ENCODE results near the gene BNC2. TPM values are rescaled to one million over a fixed set of nuclear protein-coding genes. Genes with fewer than 3 reads are reported as not detected.

Gene BNC2
- polyA plus RNA-seq, 1 donor = 8.9 TPM

DNA sequence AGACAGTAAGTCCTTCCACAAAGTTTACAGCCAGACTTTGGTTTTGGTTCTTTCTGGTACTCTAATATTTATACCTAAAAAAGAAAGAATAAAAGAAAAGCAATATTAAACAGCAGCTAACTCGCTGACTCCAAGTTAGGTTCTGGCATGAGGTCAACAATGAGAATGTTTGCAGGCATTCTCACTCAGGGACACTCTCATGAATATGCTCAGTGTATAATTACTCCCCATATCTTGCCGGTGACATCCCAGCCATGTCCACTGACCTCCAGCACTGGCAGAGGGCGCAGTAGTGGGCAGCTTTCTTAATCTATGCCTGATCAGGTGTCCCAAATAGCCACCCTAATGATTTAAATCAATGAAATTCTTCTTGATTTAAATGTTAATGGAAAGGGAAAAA lies 151.5 kb downstream of the BNC2 start:
- WGBS (ENCODE audit: insufficient coverage, low lambda C conversion rate) = no CpG with 5 or more reads among the region's 3 CpGs
- no peaks in the 10 kb centered on the region for H3K4me1 ChIP-seq (ENCODE audit: control insufficient read depth, insufficient read depth, low read length)
- no peaks in the 10 kb centered on the region for H3K36me3 ChIP-seq (ENCODE audit: control insufficient read depth, insufficient read depth, low read length)
- no peaks in the 10 kb centered on the region for H3K9me3 ChIP-seq (ENCODE audit: control insufficient read depth, low read depth, low read length)
- H3K27ac ChIP-seq (ENCODE audit: low read length) = no peak overlapping the region
- DNase-seq = no peak
- no peaks in the 10 kb centered on the region for H3K27me3 ChIP-seq (ENCODE audit: control insufficient read depth, insufficient read depth, low read length)
- no peak overlapping the region for H3K4me3 ChIP-seq (ENCODE audit: low read length)

DNA sequence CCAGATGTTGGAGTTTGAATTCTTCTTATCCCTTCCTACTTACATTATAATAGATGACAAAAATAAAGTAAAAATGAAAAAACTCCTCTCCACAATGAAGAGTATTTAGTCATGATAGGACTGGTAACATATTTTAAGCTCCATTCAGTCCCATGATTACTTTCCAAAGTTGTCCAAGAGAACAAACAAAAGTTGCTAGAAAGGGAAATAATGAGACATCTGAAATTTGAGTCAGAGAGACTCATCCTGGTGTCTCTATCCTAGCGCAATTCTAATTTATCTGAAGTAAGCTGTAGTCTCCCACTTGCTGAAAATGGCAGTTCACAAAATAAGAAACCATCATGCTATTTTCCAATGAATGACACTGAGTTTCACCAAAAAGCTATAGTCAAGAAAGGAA lies 152.2 kb downstream of the BNC2 start:
- Histone ChIP-seq H3K4me3 (ENCODE audit: low read length) (no peak overlapping the region), H3K9me3 (ENCODE audit: control insufficient read depth, low read depth, low read length) (no peaks in the 10 kb centered on the region), H3K4me1 (ENCODE audit: control insufficient read depth, insufficient read depth, low read length) (no peaks in the 10 kb centered on the region), H3K27me3 (ENCODE audit: control insufficient read depth, insufficient read depth, low read length) (no peaks in the 10 kb centered on the region), H3K36me3 (ENCODE audit: control insufficient read depth, insufficient read depth, low read length) (no peaks in the 10 kb centered on the region), H3K27ac (ENCODE audit: low read length) (no peak overlapping the region)
- no peak for DNase-seq
- WGBS (ENCODE audit: insufficient coverage, low lambda C conversion rate) = no CpG with 5 or more reads among the region's 1 CpG

DNA sequence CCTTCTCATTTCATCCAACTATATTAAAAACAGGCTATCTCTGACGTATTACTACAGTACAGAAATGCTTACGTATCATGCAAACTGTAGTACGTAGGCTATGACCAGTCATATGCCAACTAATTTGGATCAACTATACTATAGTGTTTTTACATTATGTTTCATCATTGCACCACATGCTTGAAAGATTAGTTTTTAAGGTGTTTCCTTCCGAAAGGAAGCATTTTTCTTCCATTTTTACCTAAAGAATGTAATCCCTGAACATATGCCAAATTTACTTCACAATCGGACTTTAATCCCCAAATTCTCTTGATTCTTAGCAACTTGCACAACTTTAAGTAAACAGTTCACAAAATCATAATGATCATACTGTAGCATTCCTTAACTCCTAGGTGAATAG lies 153.9 kb downstream of the BNC2 start:
- 82% methylated on average over 2 of the region's 5 CpGs for WGBS (ENCODE audit: insufficient coverage, low lambda C conversion rate)
- DNase-seq = no peak

DNA sequence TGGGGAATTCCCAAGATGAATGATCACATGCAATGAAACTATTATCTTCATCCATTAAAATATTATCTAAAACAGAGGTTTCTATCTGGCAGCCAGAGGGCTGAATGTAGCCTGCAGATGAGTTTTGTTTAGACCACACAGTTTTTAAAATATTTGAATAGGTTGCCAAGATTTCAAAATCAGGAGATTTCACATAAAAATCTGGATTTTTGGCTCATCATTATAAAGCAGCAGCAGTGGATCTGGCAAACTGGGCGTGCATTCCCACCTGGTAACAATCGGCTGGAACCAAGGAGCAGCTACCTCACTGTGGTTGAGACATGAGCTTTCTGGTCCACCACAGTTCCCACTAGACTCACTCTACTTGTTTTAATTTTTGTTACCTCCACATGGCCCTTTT lies 155.1 kb downstream of the BNC2 start:
- no peak overlapping the region for H3K27ac ChIP-seq (ENCODE audit: low read length)
- no peak for DNase-seq
- no peaks in the 10 kb centered on the region for H3K27me3 ChIP-seq (ENCODE audit: control insufficient read depth, insufficient read depth, low read length)
- no peaks in the 10 kb centered on the region for H3K36me3 ChIP-seq (ENCODE audit: control insufficient read depth, insufficient read depth, low read length)
- H3K9me3 ChIP-seq (ENCODE audit: control insufficient read depth, low read depth, low read length) = no peaks in the 10 kb centered on the region
- no peaks in the 10 kb centered on the region for H3K4me1 ChIP-seq (ENCODE audit: control insufficient read depth, insufficient read depth, low read length)
- no peak overlapping the region for H3K4me3 ChIP-seq (ENCODE audit: low read length)
- no CpG with 5 or more reads among the region's 2 CpGs for WGBS (ENCODE audit: insufficient coverage, low lambda C conversion rate)

More for the DNA sequence above, 153.9 kb downstream of the BNC2 start:
- no peak overlapping the region for H3K4me3 ChIP-seq (ENCODE audit: low read length)
- no peaks in the 10 kb centered on the region for H3K4me1 ChIP-seq (ENCODE audit: control insufficient read depth, insufficient read depth, low read length)
- no peak overlapping the region for H3K27ac ChIP-seq (ENCODE audit: low read length)
- no peaks in the 10 kb centered on the region for H3K27me3 ChIP-seq (ENCODE audit: control insufficient read depth, insufficient read depth, low read length)
- no peaks in the 10 kb centered on the region for H3K9me3 ChIP-seq (ENCODE audit: control insufficient read depth, low read depth, low read length)
- H3K36me3 ChIP-seq (ENCODE audit: control insufficient read depth, insufficient read depth, low read length) = no peaks in the 10 kb centered on the region

DNA sequence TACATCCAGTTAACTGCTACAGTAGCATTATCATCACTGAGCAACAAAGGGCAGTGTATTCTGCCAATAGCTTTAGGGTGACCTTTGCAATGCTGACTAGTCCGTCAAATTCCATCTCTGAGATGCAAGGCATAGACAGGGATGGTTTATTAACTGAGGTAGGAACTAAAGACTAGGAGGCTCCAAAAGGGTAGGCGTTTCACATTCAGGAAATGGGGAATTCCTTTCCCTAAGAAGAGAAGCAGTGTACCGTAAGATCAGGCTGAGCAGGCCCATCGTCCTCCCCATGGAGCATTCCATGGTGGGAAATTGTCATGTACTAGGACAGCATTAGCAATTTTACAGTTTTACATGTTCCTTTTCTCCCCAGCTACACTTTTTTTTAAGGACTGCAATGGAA lies 157.7 kb downstream of the BNC2 start:
- DNase-seq = no peak
- no CpG with 5 or more reads among the region's 4 CpGs for WGBS (ENCODE audit: insufficient coverage, low lambda C conversion rate)
- no peaks in the 10 kb centered on the region for H3K4me1 ChIP-seq (ENCODE audit: control insufficient read depth, insufficient read depth, low read length)

DNA sequence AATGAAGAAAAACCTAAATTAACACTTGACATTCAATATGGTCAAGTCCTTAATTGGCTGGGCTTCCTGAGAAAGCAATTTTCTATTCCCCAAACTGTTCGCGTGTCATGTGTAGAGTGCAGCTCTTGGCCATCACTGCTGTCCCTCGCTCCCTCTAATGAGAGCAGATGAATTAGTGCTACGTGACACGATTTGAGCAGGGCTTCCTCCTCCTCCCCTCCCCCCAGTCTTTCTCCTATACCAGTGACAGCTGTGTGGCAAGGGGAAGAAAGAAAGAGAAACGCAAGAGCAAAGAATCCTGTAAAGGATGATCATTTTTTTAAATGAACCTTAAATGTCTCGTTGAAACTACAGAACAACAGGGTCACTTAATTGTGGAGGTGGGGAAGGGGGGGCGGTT lies 159.6 kb downstream of the BNC2 start:
- H3K9me3 ChIP-seq (ENCODE audit: control insufficient read depth, low read depth, low read length) = no peaks in the 10 kb centered on the region
- H3K27me3 ChIP-seq (ENCODE audit: control insufficient read depth, insufficient read depth, low read length) = no peaks in the 10 kb centered on the region
- no peaks in the 10 kb centered on the region for H3K36me3 ChIP-seq (ENCODE audit: control insufficient read depth, insufficient read depth, low read length)
- H3K4me1 ChIP-seq (ENCODE audit: control insufficient read depth, insufficient read depth, low read length) = no peaks in the 10 kb centered on the region
- no peak overlapping the region for H3K4me3 ChIP-seq (ENCODE audit: low read length)
- H3K27ac ChIP-seq (ENCODE audit: low read length) = no peak overlapping the region
- WGBS (ENCODE audit: insufficient coverage, low lambda C conversion rate) = 0% methylated on average over 1 of the region's 8 CpGs
- no peak for DNase-seq

More for the DNA sequence above, 157.7 kb downstream of the BNC2 start:
- Histone ChIP-seq H3K9me3 (ENCODE audit: control insufficient read depth, low read depth, low read length) (no peaks in the 10 kb centered on the region), H3K27ac (ENCODE audit: low read length) (no peak overlapping the region), H3K27me3 (ENCODE audit: control insufficient read depth, insufficient read depth, low read length) (no peaks in the 10 kb centered on the region), H3K4me3 (ENCODE audit: low read length) (no peak overlapping the region), H3K36me3 (ENCODE audit: control insufficient read depth, insufficient read depth, low read length) (no peaks in the 10 kb centered on the region)

DNA sequence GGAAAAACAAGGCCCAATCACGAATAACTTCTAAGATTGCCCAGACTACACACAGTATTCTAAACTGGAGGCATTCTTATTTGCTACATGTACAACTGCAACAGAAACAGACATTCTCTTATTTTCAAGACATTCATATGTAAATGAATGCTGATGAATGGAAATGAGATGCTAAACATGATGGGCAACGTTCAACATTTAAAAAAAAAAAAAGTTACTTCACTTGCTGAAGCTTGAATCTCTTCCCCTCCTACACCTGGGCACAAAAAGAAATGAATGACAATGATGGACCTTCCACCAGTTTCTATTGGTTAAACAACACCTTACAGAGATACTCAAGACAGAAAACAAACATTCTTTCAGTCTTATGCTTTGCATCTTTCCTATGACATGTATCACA lies 160.5 kb downstream of the BNC2 start:
- no peak overlapping the region for H3K4me3 ChIP-seq (ENCODE audit: low read length)
- peaks cover 5% of the 10 kb centered on the region for H3K4me1 ChIP-seq (ENCODE audit: control insufficient read depth, insufficient read depth, low read length)
- 17% methylated on average over 1 of the region's 2 CpGs for WGBS (ENCODE audit: insufficient coverage, low lambda C conversion rate)
- no peak for DNase-seq
- no peaks in the 10 kb centered on the region for H3K36me3 ChIP-seq (ENCODE audit: control insufficient read depth, insufficient read depth, low read length)
- H3K9me3 ChIP-seq (ENCODE audit: control insufficient read depth, low read depth, low read length) = no peaks in the 10 kb centered on the region
- H3K27ac ChIP-seq (ENCODE audit: low read length) = no peak overlapping the region
- no peaks in the 10 kb centered on the region for H3K27me3 ChIP-seq (ENCODE audit: control insufficient read depth, insufficient read depth, low read length)

DNA sequence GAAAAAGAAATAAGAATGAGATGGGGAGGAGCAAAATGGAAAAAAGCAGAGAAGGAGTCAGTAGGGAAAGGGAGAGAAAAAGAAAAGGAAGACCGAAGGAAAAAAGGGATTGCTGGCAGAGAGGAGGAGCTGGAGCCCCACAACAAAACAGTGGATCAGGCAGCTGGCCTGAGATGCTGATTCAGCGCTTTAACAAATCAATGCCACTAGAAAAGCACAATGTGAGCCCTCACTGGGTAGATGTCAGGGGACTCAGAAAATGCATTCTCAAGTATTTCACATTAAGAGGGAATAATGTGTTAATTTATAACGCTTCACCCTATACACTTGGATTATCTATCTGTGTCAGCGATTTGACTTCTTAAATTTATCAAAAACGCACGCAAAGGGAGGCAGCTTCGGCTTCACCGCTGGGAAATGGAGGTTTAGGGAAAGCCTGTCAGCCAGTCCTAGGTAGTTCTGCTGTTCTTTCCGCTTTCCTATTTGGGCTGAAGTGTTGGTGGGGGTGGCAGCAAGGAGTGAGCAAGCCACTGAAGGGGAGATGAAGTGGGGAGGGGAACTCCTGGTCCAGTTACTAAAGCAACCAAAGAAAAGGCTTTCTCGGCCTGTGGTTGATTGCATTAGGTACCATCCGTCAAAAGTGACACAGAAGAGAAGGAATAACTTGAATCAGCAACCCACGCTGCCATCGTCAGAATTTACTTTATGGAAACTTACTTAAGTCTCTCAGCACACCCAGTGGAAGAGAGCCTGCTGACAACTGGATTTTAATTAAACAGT lies 161.6 kb downstream of the BNC2 start:
- no peaks in the 10 kb centered on the region for H3K9me3 ChIP-seq (ENCODE audit: control insufficient read depth, low read depth, low read length)
- whole genome bisulfite sequencing (ENCODE audit: insufficient coverage, low lambda C conversion rate) = 27% methylated on average over 1 of the region's 13 CpGs
- no peak overlapping the region for H3K4me3 ChIP-seq (ENCODE audit: low read length)
- DNase-seq = no peak
- H3K4me1 ChIP-seq (ENCODE audit: control insufficient read depth, insufficient read depth, low read length) = peaks cover 5% of the 10 kb centered on the region
- no peaks in the 10 kb centered on the region for H3K27me3 ChIP-seq (ENCODE audit: control insufficient read depth, insufficient read depth, low read length)
- H3K36me3 ChIP-seq (ENCODE audit: control insufficient read depth, insufficient read depth, low read length) = no peaks in the 10 kb centered on the region
- H3K27ac ChIP-seq (ENCODE audit: low read length) = no peak overlapping the region

DNA sequence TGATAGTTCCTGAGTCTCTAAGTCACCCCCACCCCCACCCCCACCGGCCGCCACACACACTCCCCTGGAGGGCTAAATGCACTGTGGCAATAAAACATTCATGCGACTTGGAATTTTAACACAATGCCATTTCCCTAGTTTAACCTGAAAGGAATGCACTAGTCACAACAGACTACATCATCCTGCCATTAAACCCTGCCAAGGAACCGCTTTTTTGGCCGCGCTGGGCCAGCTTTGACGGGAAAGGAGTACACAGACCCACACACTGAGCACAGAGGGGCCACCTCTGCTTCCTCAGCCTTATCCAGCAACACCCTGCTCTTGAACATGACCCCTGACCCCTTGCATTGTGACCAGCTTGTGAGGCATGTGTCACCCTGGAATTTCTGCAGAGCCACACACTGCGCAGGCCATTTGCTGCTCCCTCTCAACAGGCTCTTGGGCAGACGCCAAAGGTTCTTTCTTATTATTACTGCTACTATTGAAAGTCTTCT lies 165.3 kb downstream of the BNC2 start:
- H3K9me3 ChIP-seq (ENCODE audit: control insufficient read depth, low read depth, low read length) = no peaks in the 10 kb centered on the region
- peak overlapping the region; percentile 73 for H3K27ac ChIP-seq (ENCODE audit: low read length)
- peaks cover 5% of the 10 kb centered on the region for H3K4me1 ChIP-seq (ENCODE audit: control insufficient read depth, insufficient read depth, low read length)
- no peak overlapping the region for H3K4me3 ChIP-seq (ENCODE audit: low read length)
- no CpG with 5 or more reads among the region's 9 CpGs for WGBS (ENCODE audit: insufficient coverage, low lambda C conversion rate)
- no peaks in the 10 kb centered on the region for H3K27me3 ChIP-seq (ENCODE audit: control insufficient read depth, insufficient read depth, low read length)
- H3K36me3 ChIP-seq (ENCODE audit: control insufficient read depth, insufficient read depth, low read length) = peaks cover 2% of the 10 kb centered on the region
- peak; percentile 49 to 55 for DNase-seq

DNA sequence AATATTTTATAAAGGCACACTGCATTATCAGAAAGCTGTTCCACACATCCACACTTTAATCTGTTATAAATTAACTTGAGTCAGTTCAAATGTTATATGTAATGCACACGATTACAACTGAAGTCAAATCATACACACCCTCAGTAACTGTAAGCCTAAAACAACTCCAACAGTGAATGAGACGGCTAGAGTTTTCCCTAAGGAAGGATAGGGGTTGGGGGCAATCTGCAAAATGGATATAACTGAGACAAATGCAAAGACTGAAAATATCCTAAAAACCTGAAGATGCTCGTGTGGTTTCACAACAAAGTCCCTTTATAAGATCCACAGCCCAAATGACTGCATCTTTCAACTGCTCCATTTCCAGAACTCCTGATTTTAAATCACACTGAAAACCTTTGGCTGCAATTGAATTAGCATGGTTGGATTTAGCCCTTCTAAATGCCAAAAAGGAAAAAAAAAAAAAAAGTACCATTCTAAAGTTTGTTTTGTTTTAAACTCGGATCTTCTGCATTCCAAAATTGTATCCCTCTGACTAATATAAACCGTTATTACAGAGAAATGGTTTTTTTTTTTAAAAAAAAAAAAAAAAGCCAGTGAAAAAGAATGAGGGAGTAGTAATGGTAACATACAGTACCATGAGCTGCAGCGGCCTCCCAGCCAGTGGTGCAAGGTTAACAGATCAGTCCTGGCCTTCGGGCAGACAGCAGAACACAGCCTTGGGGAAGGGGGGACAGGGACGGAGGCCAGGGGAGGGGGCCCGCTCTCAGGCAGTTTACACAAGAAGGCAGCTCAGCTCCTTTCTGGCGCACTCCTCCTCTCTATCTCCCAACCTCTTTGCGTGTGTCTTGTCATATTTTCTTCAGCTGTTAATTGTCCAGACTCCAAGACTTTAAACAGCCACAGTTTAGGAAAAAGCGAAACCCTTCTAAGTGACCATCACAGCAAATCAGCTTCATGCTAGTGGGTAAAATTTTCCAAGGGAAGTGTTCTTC lies 166.1 kb downstream of the BNC2 start:
- peak; percentile 27 to 44 for DNase-seq
- WGBS (ENCODE audit: insufficient coverage, low lambda C conversion rate) = 56% methylated on average over 3 of the region's 12 CpGs

More for the DNA sequence above, 166.1 kb downstream of the BNC2 start:
- no peak overlapping the region for H3K4me3 ChIP-seq (ENCODE audit: low read length)
- peak overlapping the region; percentile 73 for H3K27ac ChIP-seq (ENCODE audit: low read length)
- H3K36me3 ChIP-seq (ENCODE audit: control insufficient read depth, insufficient read depth, low read length) = peaks cover 2% of the 10 kb centered on the region
- no peaks in the 10 kb centered on the region for H3K27me3 ChIP-seq (ENCODE audit: control insufficient read depth, insufficient read depth, low read length)
- H3K4me1 ChIP-seq (ENCODE audit: control insufficient read depth, insufficient read depth, low read length) = peaks cover 5% of the 10 kb centered on the region
- no peaks in the 10 kb centered on the region for H3K9me3 ChIP-seq (ENCODE audit: control insufficient read depth, low read depth, low read length)
